Loucy (cell line): ENCODE results near the gene IL16.

Source experiments
- EZH2phosphoT487 ChIP-seq: fragments of 200-600 bp; IDR thresholded peaks from 2 replicates; pipeline ENCODE4 v1.6.1; 2018; ENCODE audit warnings: antibody characterized with exemption, mild to moderate bottlenecking, moderate library complexity, borderline replicate concordance
- TF ChIP-seq, protein P1 (sequence below): fragments of 200-600 bp; sonication (generic); conservative IDR thresholded peaks from 2 replicates; pipeline ENCODE4 v1.5.1; 2014; ENCODE audit warnings: mild to moderate bottlenecking, antibody characterized with exemption, low read length

DNA sequence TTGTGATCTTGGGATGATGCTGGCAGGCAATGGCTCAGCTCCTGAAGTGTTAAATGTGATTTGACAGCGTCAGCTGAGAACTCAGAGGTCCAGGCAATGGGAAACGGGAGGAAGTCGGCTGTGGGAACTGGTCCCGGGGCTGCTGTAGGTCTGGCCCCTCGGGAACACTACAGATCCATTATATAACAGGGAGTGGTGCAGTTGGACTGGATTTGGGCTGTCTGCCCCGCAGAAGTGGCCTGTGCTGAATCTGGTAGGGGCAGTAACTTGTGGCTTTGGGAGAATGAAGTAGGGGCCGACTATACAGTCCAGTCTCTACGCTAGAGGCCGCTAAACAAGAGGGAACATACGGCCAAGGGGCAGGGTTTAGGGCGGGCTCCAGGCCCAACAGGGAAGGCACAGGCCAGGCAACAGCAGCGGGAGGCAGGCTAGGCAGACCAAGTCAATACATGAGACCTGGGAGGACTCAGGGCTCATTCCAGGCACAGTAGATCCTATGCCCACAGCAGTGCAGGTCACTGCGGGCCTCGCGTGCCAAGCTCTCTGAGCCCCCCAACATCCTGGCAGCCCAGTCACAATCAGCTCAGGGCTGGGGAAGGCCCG, 20.3 kb upstream of the IL16 start:
- TF ChIP-seq, protein P1, sequence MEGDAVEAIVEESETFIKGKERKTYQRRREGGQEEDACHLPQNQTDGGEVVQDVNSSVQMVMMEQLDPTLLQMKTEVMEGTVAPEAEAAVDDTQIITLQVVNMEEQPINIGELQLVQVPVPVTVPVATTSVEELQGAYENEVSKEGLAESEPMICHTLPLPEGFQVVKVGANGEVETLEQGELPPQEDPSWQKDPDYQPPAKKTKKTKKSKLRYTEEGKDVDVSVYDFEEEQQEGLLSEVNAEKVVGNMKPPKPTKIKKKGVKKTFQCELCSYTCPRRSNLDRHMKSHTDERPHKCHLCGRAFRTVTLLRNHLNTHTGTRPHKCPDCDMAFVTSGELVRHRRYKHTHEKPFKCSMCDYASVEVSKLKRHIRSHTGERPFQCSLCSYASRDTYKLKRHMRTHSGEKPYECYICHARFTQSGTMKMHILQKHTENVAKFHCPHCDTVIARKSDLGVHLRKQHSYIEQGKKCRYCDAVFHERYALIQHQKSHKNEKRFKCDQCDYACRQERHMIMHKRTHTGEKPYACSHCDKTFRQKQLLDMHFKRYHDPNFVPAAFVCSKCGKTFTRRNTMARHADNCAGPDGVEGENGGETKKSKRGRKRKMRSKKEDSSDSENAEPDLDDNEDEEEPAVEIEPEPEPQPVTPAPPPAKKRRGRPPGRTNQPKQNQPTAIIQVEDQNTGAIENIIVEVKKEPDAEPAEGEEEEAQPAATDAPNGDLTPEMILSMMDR = no peak
- TF ChIP-seq EZH2phosphoT487 = no peak
